ENCODE measurements around the gene NOX3.

The NOX3 gene

DNA sequence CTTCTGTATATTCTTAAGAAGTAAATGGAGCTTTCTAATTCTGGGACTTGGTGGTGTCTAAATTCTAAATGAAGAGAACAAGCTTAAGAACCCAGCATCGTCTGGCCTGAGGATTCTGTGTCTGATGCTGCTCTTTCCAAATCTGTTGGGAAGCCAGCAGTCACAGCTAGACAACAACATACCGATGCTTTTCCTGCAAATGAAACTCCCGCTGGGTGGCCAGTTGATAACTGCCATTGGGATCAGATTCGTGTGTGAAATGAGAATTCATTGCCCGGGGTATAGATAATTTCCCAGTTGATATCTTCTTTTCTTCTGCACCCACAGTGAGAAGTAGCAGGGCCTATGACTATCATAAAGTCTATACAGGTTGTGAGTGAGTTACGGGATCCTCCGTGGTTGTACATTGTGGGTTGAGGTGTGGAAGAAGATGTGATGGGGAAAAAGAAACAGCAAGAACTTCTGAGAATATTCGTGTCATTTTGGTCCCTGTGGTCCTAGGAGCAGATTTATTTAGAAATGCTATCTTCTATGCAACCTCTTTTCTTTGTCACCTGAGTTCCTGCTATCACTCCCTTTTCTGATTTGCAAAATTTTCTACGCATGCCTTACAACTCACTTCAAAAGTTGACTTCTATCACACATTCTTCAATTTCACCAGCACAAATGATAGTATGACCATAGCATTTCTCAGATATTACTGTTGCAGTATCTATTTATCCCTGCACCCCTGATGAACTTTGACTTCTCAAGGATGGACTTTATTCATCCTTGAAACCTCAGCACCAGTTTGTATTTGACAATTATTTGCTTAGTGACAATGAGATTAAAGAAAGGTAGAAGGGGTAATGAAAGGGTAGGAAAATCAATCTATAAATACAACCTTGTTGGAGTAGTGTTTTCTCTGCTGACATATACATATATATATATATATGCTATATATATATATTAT, 10.4 kb downstream of the NOX3 start:
- no peaks in the 10 kb centered on the region for H3K36me3 ChIP-seq (ENCODE audit: control insufficient read depth, insufficient read depth, low read length)
- no peaks in the 10 kb centered on the region for H3K9me3 ChIP-seq (ENCODE audit: control insufficient read depth, insufficient read depth, low read length)
- H3K4me1 ChIP-seq (ENCODE audit: control insufficient read depth, insufficient read depth, low read length): peaks cover 21% of the 10 kb centered on the region
- no peak overlapping the region for H3K4me3 ChIP-seq (ENCODE audit: low read depth, low read length)
- H3K27me3 ChIP-seq (ENCODE audit: control insufficient read depth, insufficient read depth, low read length): no peaks in the 10 kb centered on the region
- H3K27ac ChIP-seq (ENCODE audit: low read depth, low read length): no peak overlapping the region
- no peak overlapping the region for H3K9ac ChIP-seq (ENCODE audit: low read depth, low read length)

DNA sequence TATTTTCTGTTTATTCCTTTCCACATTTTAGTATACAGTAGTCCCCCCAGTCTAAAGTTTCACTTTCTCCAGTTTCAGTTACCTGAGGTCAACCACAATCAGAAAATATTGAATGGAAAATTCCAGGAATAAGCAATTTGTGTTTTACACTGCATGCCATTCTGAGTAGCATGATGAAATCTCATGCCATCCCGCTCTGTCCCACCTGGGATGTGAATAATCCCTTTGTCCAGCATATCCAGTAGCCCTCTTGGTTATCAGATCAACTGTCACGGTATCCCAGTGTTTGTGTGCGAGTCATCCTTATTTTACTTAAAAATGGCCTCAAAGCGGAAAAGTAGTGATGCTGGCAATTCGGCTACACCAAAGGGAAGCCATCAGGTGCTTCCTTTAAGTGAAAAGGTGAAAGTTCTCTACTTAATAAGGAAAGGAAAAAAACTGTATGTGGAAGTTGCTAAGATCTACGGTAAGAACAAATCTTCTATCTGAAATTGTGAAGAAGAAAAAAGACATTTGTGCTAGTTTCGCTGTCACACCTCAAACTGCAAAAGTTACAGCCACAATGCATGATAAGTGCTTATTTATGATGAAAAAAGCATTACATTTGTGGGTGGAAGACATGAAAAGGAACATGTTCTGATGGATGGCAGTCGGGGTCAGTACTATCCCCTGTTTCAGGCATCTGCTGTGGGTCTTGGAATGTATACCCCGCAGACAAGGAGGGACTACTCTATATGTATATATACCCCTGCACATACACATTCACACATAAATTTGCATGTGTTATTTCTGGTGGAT, 11.3 kb downstream of the NOX3 start:
- H3K4me3 ChIP-seq (ENCODE audit: low read depth, low read length): no peak overlapping the region
- peaks cover 12% of the 10 kb centered on the region for H3K4me1 ChIP-seq (ENCODE audit: control insufficient read depth, insufficient read depth, low read length)
- no peak overlapping the region for H3K9ac ChIP-seq (ENCODE audit: low read depth, low read length)
- no peak overlapping the region for H3K27ac ChIP-seq (ENCODE audit: low read depth, low read length)
- no peaks in the 10 kb centered on the region for H3K9me3 ChIP-seq (ENCODE audit: control insufficient read depth, insufficient read depth, low read length)
- H3K27me3 ChIP-seq (ENCODE audit: control insufficient read depth, insufficient read depth, low read length): no peaks in the 10 kb centered on the region
- H3K36me3 ChIP-seq (ENCODE audit: control insufficient read depth, insufficient read depth, low read length): no peaks in the 10 kb centered on the region

DNA sequence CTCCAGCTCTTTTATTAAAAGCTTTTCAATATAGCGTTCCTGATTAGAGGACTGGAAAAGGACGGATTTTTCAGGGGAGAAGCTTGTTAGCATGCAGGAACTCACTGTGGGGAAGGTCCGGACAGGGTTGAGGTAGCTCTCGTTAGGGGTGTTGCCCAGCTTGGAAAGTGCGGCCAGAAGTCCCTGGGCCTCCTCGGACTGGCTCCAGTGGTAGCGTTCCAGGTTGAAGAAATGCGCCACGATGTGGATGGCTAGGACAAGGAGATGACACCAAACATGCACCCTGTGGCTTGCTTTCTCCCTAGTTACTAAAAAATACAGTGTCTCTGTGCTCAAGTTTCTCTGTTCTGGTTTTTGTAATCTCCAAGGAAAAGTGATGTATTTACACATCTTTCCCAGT, 12.5 kb downstream of the NOX3 start:
- H3K27ac ChIP-seq (ENCODE audit: low read depth, low read length): no peak overlapping the region

DNA sequence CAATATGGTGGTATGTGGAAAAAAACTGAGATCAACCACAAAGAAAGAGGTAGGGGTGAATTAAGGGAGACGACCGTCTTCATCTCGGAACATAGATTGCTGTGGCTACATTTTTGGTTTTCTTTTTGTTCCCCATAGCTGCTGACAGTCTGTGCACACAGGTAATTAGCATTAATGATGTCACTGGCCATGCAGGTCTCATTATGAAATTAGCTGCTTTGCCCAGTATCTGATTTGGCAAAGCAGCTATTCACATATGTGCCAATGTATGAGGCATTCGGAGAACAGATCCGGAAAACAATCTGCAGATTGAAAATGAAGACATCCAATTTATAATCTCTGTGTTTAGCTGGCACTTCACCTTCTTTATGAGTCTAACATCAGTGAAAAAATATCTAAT, 13.1 kb downstream of the NOX3 start:
- no peaks in the 10 kb centered on the region for H3K4me1 ChIP-seq (ENCODE audit: control insufficient read depth, insufficient read depth, low read length)
- no peaks in the 10 kb centered on the region for H3K9me3 ChIP-seq (ENCODE audit: control insufficient read depth, insufficient read depth, low read length)
- H3K9ac ChIP-seq (ENCODE audit: low read depth, low read length): no peak overlapping the region
- H3K36me3 ChIP-seq (ENCODE audit: control insufficient read depth, insufficient read depth, low read length): no peaks in the 10 kb centered on the region
- H3K27me3 ChIP-seq (ENCODE audit: control insufficient read depth, insufficient read depth, low read length): no peaks in the 10 kb centered on the region
- H3K27ac ChIP-seq (ENCODE audit: low read depth, low read length): no peak overlapping the region
- no peak overlapping the region for H3K4me3 ChIP-seq (ENCODE audit: low read depth, low read length)

More for the DNA sequence above, 12.5 kb downstream of the NOX3 start:
- Histone ChIP-seq H3K4me1 (ENCODE audit: control insufficient read depth, insufficient read depth, low read length) (peaks cover under 1% of the 10 kb centered on the region; the same call in 1 of the 2 replicates), H3K4me3 (ENCODE audit: low read depth, low read length) (no peak overlapping the region), H3K27me3 (ENCODE audit: control insufficient read depth, insufficient read depth, low read length) (no peaks in the 10 kb centered on the region), H3K36me3 (ENCODE audit: control insufficient read depth, insufficient read depth, low read length) (no peaks in the 10 kb centered on the region), H3K9me3 (ENCODE audit: control insufficient read depth, insufficient read depth, low read length) (no peaks in the 10 kb centered on the region), H3K9ac (ENCODE audit: low read depth, low read length) (no peak overlapping the region)

DNA sequence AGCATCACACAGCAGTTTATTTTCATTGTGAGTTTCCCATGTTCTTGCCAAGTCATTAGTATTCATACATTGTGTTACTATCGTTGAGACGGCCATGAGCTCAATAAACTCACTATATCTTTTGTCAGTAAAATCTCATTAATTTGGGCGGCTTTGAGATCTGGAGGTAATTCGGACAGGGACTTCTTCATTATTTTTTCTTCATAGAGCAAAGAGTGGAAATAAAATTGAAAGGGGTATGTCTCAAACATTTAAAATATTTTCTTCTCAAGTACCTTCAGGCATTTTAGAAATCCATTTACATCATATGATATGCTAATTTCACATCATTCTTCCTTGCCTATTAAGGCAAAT, 14.6 kb downstream of the NOX3 start:
- no peak overlapping the region for H3K9ac ChIP-seq (ENCODE audit: low read depth, low read length)
- H3K27me3 ChIP-seq (ENCODE audit: control insufficient read depth, insufficient read depth, low read length): no peaks in the 10 kb centered on the region
- no peaks in the 10 kb centered on the region for H3K36me3 ChIP-seq (ENCODE audit: control insufficient read depth, insufficient read depth, low read length)
- H3K27ac ChIP-seq (ENCODE audit: low read depth, low read length): no peak overlapping the region
- H3K4me3 ChIP-seq (ENCODE audit: low read depth, low read length): no peak overlapping the region
- H3K9me3 ChIP-seq (ENCODE audit: control insufficient read depth, insufficient read depth, low read length): no peaks in the 10 kb centered on the region
- H3K4me1 ChIP-seq (ENCODE audit: control insufficient read depth, insufficient read depth, low read length): no peaks in the 10 kb centered on the region

DNA sequence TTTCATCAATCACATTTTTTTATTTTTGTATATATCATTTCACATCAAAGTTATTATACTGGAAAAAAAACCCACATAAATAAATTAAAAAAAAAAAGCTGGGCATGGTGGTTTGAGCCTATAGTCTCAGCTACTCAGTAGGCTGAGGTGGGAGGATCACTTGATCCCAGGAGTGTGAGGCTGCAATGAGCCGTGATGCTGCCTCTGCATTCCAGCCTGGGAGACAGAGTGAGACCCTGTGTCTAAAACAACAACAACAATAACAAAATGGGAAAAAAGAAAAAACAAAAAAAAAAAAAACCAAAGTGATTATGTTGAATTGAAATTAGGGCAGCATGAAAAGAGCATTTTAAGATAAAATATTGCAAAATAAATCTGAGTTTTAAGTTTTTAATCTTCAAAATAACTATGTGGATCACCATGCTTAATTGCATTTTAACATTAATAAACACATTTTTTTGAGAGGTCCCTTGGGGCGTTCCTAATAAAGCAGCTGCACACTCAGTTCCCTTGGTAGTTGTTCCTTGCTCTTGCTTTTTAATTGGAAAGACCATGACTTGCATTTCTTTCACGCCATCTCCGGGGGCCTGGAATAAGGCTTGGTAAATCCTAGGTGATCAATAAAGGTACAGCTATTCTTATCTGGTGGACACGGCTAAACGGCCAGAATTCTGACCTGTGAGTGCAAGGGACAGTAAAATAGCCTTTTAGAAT, 15.1 kb downstream of the NOX3 start:
- Histone ChIP-seq H3K4me3 (ENCODE audit: low read depth, low read length) (no peak overlapping the region), H3K4me1 (ENCODE audit: control insufficient read depth, insufficient read depth, low read length) (no peaks in the 10 kb centered on the region), H3K27me3 (ENCODE audit: control insufficient read depth, insufficient read depth, low read length) (no peaks in the 10 kb centered on the region)

DNA sequence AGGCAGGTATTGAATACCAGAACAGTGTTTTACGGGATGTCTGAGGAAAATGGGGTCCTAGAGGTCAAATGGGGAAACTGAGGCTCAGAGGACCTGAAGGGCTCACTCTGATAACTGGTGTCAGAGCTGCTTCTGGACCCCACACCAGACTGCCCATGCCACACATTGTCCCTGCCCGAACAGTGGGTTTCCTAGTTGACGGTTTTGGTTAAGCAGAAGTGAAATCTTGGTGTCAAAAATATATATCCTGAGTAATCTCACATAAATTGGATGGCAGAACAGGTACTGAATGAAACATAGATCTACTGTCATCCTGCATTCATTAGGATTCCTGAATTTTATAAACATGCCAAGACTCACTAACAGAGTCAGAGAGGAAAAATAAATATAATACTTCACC, 16.3 kb downstream of the NOX3 start:
- Histone ChIP-seq H3K4me3 (ENCODE audit: low read depth, low read length) (no peak overlapping the region), H3K27ac (ENCODE audit: low read depth, low read length) (no peak overlapping the region)

More for the DNA sequence above, 15.1 kb downstream of the NOX3 start:
- no peak overlapping the region for H3K27ac ChIP-seq (ENCODE audit: low read depth, low read length)
- no peak overlapping the region for H3K9ac ChIP-seq (ENCODE audit: low read depth, low read length)
- no peaks in the 10 kb centered on the region for H3K9me3 ChIP-seq (ENCODE audit: control insufficient read depth, insufficient read depth, low read length)
- H3K36me3 ChIP-seq (ENCODE audit: control insufficient read depth, insufficient read depth, low read length): no peaks in the 10 kb centered on the region

DNA sequence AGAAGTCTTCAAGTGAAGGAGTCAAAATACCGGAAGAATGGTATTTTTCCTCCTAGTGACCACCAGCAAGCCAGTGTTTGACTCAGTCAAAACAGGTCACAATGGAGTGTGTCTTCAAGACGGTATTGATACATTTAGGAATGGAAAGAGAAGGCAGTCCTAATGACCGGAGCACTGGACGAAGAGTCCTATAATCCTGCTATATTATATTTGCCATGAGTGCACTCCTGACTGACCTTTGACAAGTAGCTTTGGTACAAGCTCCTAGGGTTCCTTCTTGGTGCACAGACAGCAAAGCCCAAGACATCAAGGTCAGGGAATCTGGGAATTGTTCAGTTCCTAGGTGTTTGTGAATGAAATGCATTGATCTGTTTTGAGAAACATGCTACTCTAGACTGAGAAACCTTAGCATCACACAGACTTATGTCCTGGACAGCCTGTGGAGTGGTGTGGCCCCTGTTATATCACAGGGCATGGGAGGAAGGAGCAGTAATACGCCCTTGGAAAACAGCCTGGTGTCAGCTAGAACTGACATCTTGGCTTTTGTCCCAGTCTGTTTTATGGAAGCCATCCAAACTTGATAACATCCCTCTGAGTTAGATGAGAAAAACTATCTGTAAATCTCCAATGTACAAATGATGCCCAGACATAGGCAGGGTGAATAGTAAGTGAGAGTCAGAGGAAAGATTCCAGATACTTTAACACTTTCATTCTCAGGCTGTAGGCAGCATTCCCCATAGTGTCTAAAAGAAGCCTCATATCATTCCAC, 18.5 kb downstream of the NOX3 start:
- no peaks in the 10 kb centered on the region for H3K4me1 ChIP-seq (ENCODE audit: control insufficient read depth, insufficient read depth, low read length)
- H3K27ac ChIP-seq (ENCODE audit: low read depth, low read length): no peak overlapping the region
- no peaks in the 10 kb centered on the region for H3K36me3 ChIP-seq (ENCODE audit: control insufficient read depth, insufficient read depth, low read length)
- H3K9me3 ChIP-seq (ENCODE audit: control insufficient read depth, insufficient read depth, low read length): no peaks in the 10 kb centered on the region
- H3K4me3 ChIP-seq (ENCODE audit: low read depth, low read length): no peak overlapping the region
- H3K27me3 ChIP-seq (ENCODE audit: control insufficient read depth, insufficient read depth, low read length): no peaks in the 10 kb centered on the region
- no peak overlapping the region for H3K9ac ChIP-seq (ENCODE audit: low read depth, low read length)

More for the DNA sequence above, 16.3 kb downstream of the NOX3 start:
- Histone ChIP-seq H3K9me3 (ENCODE audit: control insufficient read depth, insufficient read depth, low read length) (no peaks in the 10 kb centered on the region), H3K9ac (ENCODE audit: low read depth, low read length) (no peak overlapping the region), H3K4me1 (ENCODE audit: control insufficient read depth, insufficient read depth, low read length) (no peaks in the 10 kb centered on the region), H3K36me3 (ENCODE audit: control insufficient read depth, insufficient read depth, low read length) (no peaks in the 10 kb centered on the region), H3K27me3 (ENCODE audit: control insufficient read depth, insufficient read depth, low read length) (no peaks in the 10 kb centered on the region)

DNA sequence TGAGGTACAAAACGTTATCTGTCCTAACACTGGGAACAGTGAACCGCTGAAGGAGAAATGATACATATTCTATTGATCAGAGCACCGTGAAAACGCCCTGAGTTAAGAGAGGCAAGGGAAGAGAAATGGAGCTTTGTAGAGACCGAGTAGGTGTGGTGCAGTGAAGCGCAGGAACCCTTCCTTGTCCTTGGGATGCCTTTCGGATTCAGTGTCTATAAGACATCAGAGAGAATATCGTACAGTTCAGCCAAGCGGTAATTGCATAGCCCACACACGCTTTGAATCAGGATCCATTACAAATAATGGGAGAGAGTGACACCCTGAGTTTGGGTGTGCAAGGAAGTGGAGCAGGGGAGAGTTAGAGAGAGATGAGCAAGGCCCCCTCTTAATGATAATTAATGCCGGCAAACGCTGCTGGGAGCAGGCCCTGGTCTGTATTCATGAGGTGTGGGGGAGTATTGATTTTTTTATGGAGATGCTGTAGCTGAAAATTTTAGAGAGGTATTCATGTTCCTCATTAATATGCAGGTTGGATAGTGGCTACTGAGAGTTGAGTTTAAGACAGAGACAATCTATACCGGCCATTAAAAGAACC, 20.7 kb downstream of the NOX3 start:
- no peak overlapping the region for H3K27ac ChIP-seq (ENCODE audit: low read depth, low read length)
- no peaks in the 10 kb centered on the region for H3K9me3 ChIP-seq (ENCODE audit: control insufficient read depth, insufficient read depth, low read length)
- no peak overlapping the region for H3K4me3 ChIP-seq (ENCODE audit: low read depth, low read length)
- no peaks in the 10 kb centered on the region for H3K36me3 ChIP-seq (ENCODE audit: control insufficient read depth, insufficient read depth, low read length)
- no peaks in the 10 kb centered on the region for H3K27me3 ChIP-seq (ENCODE audit: control insufficient read depth, insufficient read depth, low read length)
- no peaks in the 10 kb centered on the region for H3K4me1 ChIP-seq (ENCODE audit: control insufficient read depth, insufficient read depth, low read length)
- H3K9ac ChIP-seq (ENCODE audit: low read depth, low read length): no peak overlapping the region

DNA sequence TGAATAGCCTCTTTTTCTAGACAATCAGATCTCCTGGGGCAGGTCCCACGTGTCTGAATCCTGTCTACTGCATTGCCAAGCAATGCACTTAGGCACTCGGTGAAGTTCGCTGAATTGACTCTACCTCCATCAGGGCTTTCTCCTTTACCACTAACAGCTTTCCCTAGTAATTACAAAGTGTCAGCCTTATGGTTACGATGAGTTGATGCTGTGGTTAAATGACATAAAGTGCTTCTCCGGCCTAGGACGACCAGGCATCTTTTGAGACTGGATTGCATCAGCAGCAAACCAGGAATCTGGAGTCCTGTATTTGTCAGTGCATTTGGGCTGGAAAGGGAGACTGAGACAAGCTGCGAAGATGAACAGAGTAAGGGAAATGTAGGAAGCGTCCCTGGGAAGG, 21.5 kb downstream of the NOX3 start:
- no peaks in the 10 kb centered on the region for H3K4me1 ChIP-seq (ENCODE audit: control insufficient read depth, insufficient read depth, low read length)
- H3K4me3 ChIP-seq (ENCODE audit: low read depth, low read length): no peak overlapping the region
- H3K9me3 ChIP-seq (ENCODE audit: control insufficient read depth, insufficient read depth, low read length): no peaks in the 10 kb centered on the region
- H3K27me3 ChIP-seq (ENCODE audit: control insufficient read depth, insufficient read depth, low read length): no peaks in the 10 kb centered on the region
- H3K9ac ChIP-seq (ENCODE audit: low read depth, low read length): no peak overlapping the region
- no peak overlapping the region for H3K27ac ChIP-seq (ENCODE audit: low read depth, low read length)
- no peaks in the 10 kb centered on the region for H3K36me3 ChIP-seq (ENCODE audit: control insufficient read depth, insufficient read depth, low read length)
